ENCODE measurements around the gene ANTXR1. TPM values are rescaled to one million over a fixed set of nuclear protein-coding genes. Genes with fewer than 3 reads are reported as not detected.
A peak's percentile ranks its signal among the peaks of the same experiment; 100 is the strongest.
"Not testable (repeated sequence)": the region's sequence is repeated elsewhere in the genome, so short reads cannot be mapped to it uniquely, and the experiment has no call there.

The ANTXR1 gene
- total RNA-seq, 8 experiments from 2014 or later, result 5.2 to 259 (median 39.8) TPM

GRCh38 chr2:69217333-69218080 lies 204.5 kb downstream of the ANTXR1 start:
- H3K27ac ChIP-seq, result no peak overlapping the region
- ATAC-seq (replicated peaks in 6 of 8), result no peak
- 71 to 94% (median 86%) methylated on average over 1 to 4 of the region's 4 CpGs; no CpG with 5 or more reads in 2 of the 10 experiments for WGBS, 10 experiments
- in situ Hi-C loops (cut with MboI; ENCODE audit: low pct_unique_long_range_greater_than_20kb in 2 of 9, low sequenced_read_pairs in 9 of 9, unreplicated experiment in 9 of 9), result no loop called here
- no peak overlapping the region for H3K4me3 ChIP-seq
- no peaks in the 10 kb centered on the region for H3K4me1 ChIP-seq (replicated peaks in 1 of 2)

- no peak for ATAC-seq (replicated peaks in 6 of 8)
- in situ Hi-C loops (cut with MboI; ENCODE audit: low pct_unique_long_range_greater_than_20kb in 2 of 9, low sequenced_read_pairs in 9 of 9, unreplicated experiment in 9 of 9), result no loop called here
- Histone ChIP-seq H3K27ac (no peak overlapping the region), H3K4me1 (replicated peaks in 1 of 2) (no peaks in the 10 kb centered on the region), H3K4me3 (no peak overlapping the region)
Observed at GRCh38 chr2:69221512-69221911, 208.5 kb downstream of the ANTXR1 start.

- Histone ChIP-seq H3K4me1 (replicated peaks in 1 of 2) (no peaks in the 10 kb centered on the region), H3K27ac (no peak overlapping the region), H3K4me3 (no peak overlapping the region)
- in situ Hi-C loops (cut with MboI; ENCODE audit: low pct_unique_long_range_greater_than_20kb in 2 of 9, low sequenced_read_pairs in 9 of 9, unreplicated experiment in 9 of 9), result no loop called here
- ATAC-seq (replicated peaks in 6 of 8), result peak in 2 of 8 experiments; percentile 45 to 52
- WGBS, 10 experiments, result 20 to 100% (median 92%) methylated on average over 2 to 5 of the region's 6 CpGs; no CpG with 5 or more reads in 2 of the 10 experiments
Observed at GRCh38 chr2:69221960-69222751, 209.2 kb downstream of the ANTXR1 start.

- Histone ChIP-seq H3K27ac (no peak overlapping the region), H3K4me3 (no peak overlapping the region), H3K4me1 (replicated peaks in 1 of 2) (no peaks in the 10 kb centered on the region)
- in situ Hi-C loops (cut with MboI; ENCODE audit: low pct_unique_long_range_greater_than_20kb in 2 of 9, low sequenced_read_pairs in 9 of 9, unreplicated experiment in 9 of 9), result no loop called here
- 14 to 100% (median 60%) methylated on average over 1 to 3 of the region's 3 CpGs; no CpG with 5 or more reads in 1 of the 10 experiments for WGBS, 10 experiments
- ATAC-seq (replicated peaks in 6 of 8), result peak in 1 of 8 experiments; percentile 19
Observed at GRCh38 chr2:69222953-69223658, 210.1 kb downstream of the ANTXR1 start.

GRCh38 chr2:69223759-69224511 lies 211.0 kb downstream of the ANTXR1 start:
- ATAC-seq (replicated peaks in 6 of 8), result no peak
- in situ Hi-C loops (cut with MboI; ENCODE audit: low pct_unique_long_range_greater_than_20kb in 2 of 9, low sequenced_read_pairs in 9 of 9, unreplicated experiment in 9 of 9), result no loop called here

GRCh38 chr2:69224512-69224837 lies 211.5 kb downstream of the ANTXR1 start:
- H3K4me3 ChIP-seq, result no peak overlapping the region
- 40 to 100% (median 66%) methylated on average over 1 to 2 of the region's 3 CpGs; no CpG with 5 or more reads in 2 of the 10 experiments for WGBS, 10 experiments
- H3K27ac ChIP-seq, result no peak overlapping the region
- ATAC-seq (replicated peaks in 6 of 8), result peak in 1 of 8 experiments; percentile 78
- no peaks in the 10 kb centered on the region for H3K4me1 ChIP-seq (replicated peaks in 1 of 2)
- in situ Hi-C loops (cut with MboI; ENCODE audit: low pct_unique_long_range_greater_than_20kb in 2 of 9, low sequenced_read_pairs in 9 of 9, unreplicated experiment in 9 of 9), result no loop called here

More at GRCh38 chr2:69223759-69224511, 211.0 kb downstream of the ANTXR1 start:
- no peaks in the 10 kb centered on the region for H3K4me1 ChIP-seq (replicated peaks in 1 of 2)
- WGBS, 10 experiments, result 86 to 100% (median 95%) methylated on average over 1 to 6 of the region's 6 CpGs; no CpG with 5 or more reads in 1 of the 10 experiments
- no peak overlapping the region for H3K4me3 ChIP-seq
- H3K27ac ChIP-seq, result no peak overlapping the region

GRCh38 chr2:69225933-69226332 lies 213.0 kb downstream of the ANTXR1 start:
- Histone ChIP-seq H3K27ac (no peak overlapping the region), H3K4me3 (no peak overlapping the region), H3K4me1 (replicated peaks in 1 of 2) (no peaks in the 10 kb centered on the region)
- in situ Hi-C loops (cut with MboI; ENCODE audit: low pct_unique_long_range_greater_than_20kb in 2 of 9, low sequenced_read_pairs in 9 of 9, unreplicated experiment in 9 of 9), result no loop called here
- 5 to 89% (median 59%) methylated on average over 2 of the region's 2 CpGs; no CpG with 5 or more reads in 4 of the 10 experiments for WGBS, 10 experiments
- no peak for ATAC-seq (replicated peaks in 6 of 8)

- Histone ChIP-seq H3K4me1 (replicated peaks in 1 of 2) (no peaks in the 10 kb centered on the region), H3K27ac (no peak overlapping the region), H3K4me3 (no peak overlapping the region)
- 33 to 100% (median 88%) methylated on average over 1 to 3 of the region's 3 CpGs; no CpG with 5 or more reads in 3 of the 10 experiments for WGBS, 10 experiments
- in situ Hi-C loops (cut with MboI; ENCODE audit: low pct_unique_long_range_greater_than_20kb in 2 of 9, low sequenced_read_pairs in 9 of 9, unreplicated experiment in 9 of 9), result no loop called here
- ATAC-seq (replicated peaks in 6 of 8), result no peak
Observed at GRCh38 chr2:69226903-69227302, 213.9 kb downstream of the ANTXR1 start.

GRCh38 chr2:69227716-69228115 lies 214.7 kb downstream of the ANTXR1 start:
- H3K27ac ChIP-seq, result no peak overlapping the region

GRCh38 chr2:69230946-69231345 lies 218.0 kb downstream of the ANTXR1 start:
- H3K4me1 ChIP-seq (replicated peaks in 1 of 2); ATAC-seq (replicated peaks in 6 of 8); H3K4me3 ChIP-seq; H3K27ac ChIP-seq; in situ Hi-C loops (cut with MboI; ENCODE audit: low pct_unique_long_range_greater_than_20kb in 2 of 9, low sequenced_read_pairs in 9 of 9, unreplicated experiment in 9 of 9): not testable (repeated sequence)
- WGBS, 10 experiments, result 100% methylated on average over 1 of the region's 1 CpG; no CpG with 5 or more reads in 4 of the 10 experiments

More at GRCh38 chr2:69227716-69228115, 214.7 kb downstream of the ANTXR1 start:
- in situ Hi-C loops (cut with MboI; ENCODE audit: low pct_unique_long_range_greater_than_20kb in 2 of 9, low sequenced_read_pairs in 9 of 9, unreplicated experiment in 9 of 9), result no loop called here
- peak in 3 of 8 experiments; percentile 42 to 94 (median 85) for ATAC-seq (replicated peaks in 6 of 8)
- Histone ChIP-seq H3K4me1 (replicated peaks in 1 of 2) (no peaks in the 10 kb centered on the region), H3K4me3 (no peak overlapping the region)

GRCh38 chr2:69231612-69232277 lies 218.8 kb downstream of the ANTXR1 start:
- H3K4me1 ChIP-seq (replicated peaks in 1 of 2), result peaks cover 0 to 4% of the 10 kb centered on the region in 2 donors
- H3K4me3 ChIP-seq, result no peak overlapping the region
- in situ Hi-C loops (cut with MboI; ENCODE audit: low pct_unique_long_range_greater_than_20kb in 2 of 9, low sequenced_read_pairs in 9 of 9, unreplicated experiment in 9 of 9), result no loop called here
- no peak overlapping the region for H3K27ac ChIP-seq
- WGBS, 10 experiments, result 45 to 100% (median 70%) methylated on average over 2 to 4 of the region's 6 CpGs
- no peak for ATAC-seq (replicated peaks in 6 of 8)

GRCh38 chr2:69235835-69236234 lies 222.9 kb downstream of the ANTXR1 start:
- H3K27ac ChIP-seq; H3K4me3 ChIP-seq; H3K4me1 ChIP-seq (replicated peaks in 1 of 2); in situ Hi-C loops (cut with MboI; ENCODE audit: low pct_unique_long_range_greater_than_20kb in 2 of 9, low sequenced_read_pairs in 9 of 9, unreplicated experiment in 9 of 9): not testable (repeated sequence)
- whole genome bisulfite sequencing, 10 experiments, result 83 to 100% (median 94%) methylated on average over 2 to 4 of the region's 4 CpGs; no CpG with 5 or more reads in 2 of the 10 experiments
- peak in 1 of 8 experiments; percentile 53 for ATAC-seq (replicated peaks in 6 of 8)

Data from motor neuron (in vitro differentiated cells).